ENCODE data around the gene RAB3A.

RAB3A gene

GRCh38 chr19:18227781-18228271, 24.0 kb upstream of the RAB3A start:
- Mint-ChIP-seq H3K36me3 (ENCODE audit: low read depth) (no peaks in the 10 kb centered on the region), H3K27me3 (peaks cover 80% of the 10 kb centered on the region), H3K9me3 (no peaks in the 10 kb centered on the region), H3K4me3 (no peak overlapping the region), H3K27ac (no peak overlapping the region), H3K4me1 (ENCODE audit: low read depth) (peaks cover 24% of the 10 kb centered on the region)
- no peak for DNase-seq

GRCh38 chr19:18226956-18227780, 23.3 kb upstream of the RAB3A start:
- H3K27ac Mint-ChIP-seq = no peak overlapping the region
- H3K27me3 Mint-ChIP-seq = peaks cover 79% of the 10 kb centered on the region
- peaks cover 20% of the 10 kb centered on the region for H3K4me1 Mint-ChIP-seq (ENCODE audit: low read depth)
- H3K36me3 Mint-ChIP-seq (ENCODE audit: low read depth) = no peaks in the 10 kb centered on the region
- no peak for DNase-seq
- H3K9me3 Mint-ChIP-seq = no peaks in the 10 kb centered on the region
- H3K4me3 Mint-ChIP-seq = no peak overlapping the region

DNA sequence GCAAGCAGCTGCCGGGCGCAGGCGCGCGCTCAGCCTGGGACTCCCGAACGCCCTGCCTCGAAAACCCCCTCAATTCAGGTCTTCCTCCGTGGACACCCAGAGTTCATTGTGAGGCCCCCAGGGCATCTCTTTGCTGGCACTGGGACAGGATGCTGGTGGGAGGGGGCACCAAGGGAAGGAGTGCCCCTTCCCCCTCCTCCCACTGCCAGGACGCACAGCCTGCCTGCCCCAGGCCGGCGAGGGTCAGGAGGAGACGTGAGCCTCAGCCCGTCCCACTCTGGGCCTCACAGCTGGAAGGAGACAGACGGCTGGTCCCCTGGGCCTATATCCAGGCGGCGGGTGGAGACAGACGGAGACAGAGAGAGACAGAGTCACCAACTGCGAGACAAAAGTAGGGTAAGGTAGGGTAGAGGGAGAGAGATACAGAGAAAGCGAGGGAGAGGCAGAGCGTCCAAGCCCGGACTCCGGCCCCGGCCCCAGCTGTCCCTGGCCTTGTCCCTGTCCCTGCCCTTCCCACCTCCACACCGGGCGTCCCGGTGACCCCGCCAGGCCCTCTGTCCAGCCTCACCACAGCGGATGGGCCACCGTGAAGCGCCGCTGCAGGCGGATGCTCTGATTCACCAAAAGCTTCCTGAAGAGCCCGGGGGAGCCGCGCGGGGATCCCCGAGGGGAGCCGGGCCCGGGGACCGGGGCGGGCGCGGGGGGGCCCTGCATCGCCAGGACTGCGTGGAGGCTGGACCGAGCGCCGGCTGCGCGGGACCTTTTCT, 22.0 kb upstream of the RAB3A start, which contains the start of gene PDE4C:
TSS of gene PDE4C (minus strand) at position 737 of the 767 bp plus-strand sequence. CDS start at position 714, 23 bp downstream.
- no peak within 1 kb of the TSS for H3K27ac Mint-ChIP-seq
- H3K36me3 Mint-ChIP-seq (ENCODE audit: low read depth) = no peaks in the 10 kb centered on the region
- H3K4me3 Mint-ChIP-seq = peak within 1 kb of the TSS; percentile 74
- H3K27me3 Mint-ChIP-seq = peaks cover 80% of the 10 kb centered on the region
- H3K4me1 Mint-ChIP-seq (ENCODE audit: low read depth) = peaks cover 23% of the 10 kb centered on the region
- H3K9me3 Mint-ChIP-seq = no peaks in the 10 kb centered on the region
- no peak for DNase-seq

GRCh38 chr19:18225355-18225701, 21.5 kb upstream of the RAB3A start:
- Mint-ChIP-seq H3K4me1 (ENCODE audit: low read depth) (peaks cover 23% of the 10 kb centered on the region), H3K27me3 (peaks cover 74% of the 10 kb centered on the region), H3K36me3 (ENCODE audit: low read depth) (no peaks in the 10 kb centered on the region), H3K4me3 (peak overlapping the region; percentile 74), H3K9me3 (no peaks in the 10 kb centered on the region), H3K27ac (no peak overlapping the region)
- no peak for DNase-seq

DNA sequence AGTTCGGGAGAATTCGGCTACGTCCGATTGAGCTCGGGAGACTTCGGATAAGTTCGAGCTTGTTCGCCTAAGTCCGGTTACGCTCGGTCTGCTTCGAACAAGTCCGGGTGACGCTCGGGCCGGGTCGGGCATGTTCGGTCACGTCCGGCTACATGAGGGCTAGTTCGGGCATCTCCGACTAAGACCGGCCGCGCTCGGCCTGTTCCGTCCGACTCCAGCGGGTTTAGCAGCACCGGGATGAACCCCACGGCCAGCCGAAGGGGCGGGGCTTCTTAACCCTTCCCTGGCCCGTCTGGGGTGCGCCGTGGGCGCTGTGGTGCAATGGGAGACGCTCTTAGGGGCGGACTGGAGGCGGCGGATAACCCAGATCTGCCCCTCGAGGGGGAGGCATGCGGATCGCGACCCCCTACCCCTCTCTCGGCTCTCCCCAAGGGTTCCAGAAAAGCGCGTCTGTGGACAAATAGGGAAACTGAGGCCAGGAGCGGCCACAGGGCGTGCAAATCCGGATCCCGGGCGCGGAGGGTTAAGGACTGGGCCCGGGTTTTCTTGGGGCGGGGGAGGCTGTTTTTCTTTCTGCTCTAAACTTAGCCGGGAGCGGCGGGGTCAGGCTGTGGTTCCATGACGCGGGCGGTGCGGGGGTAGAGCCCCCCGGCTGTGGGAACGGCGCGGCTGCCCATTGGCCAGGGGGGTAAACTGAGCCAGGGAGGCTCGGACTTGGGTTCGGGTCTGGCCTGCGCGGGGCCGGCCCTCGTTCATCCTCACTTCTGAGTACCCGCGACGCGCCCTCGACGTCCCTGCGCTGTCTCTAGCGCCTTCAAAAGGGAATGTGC, 20.9 kb upstream of the RAB3A start:
- Mint-ChIP-seq H3K9me3 (no peaks in the 10 kb centered on the region), H3K27me3 (peaks cover 71% of the 10 kb centered on the region), H3K36me3 (ENCODE audit: low read depth) (no peaks in the 10 kb centered on the region), H3K27ac (peak overlapping the region; percentile 70), H3K4me3 (peak overlapping the region; percentile 74), H3K4me1 (ENCODE audit: low read depth) (peaks cover 23% of the 10 kb centered on the region)
- peak; percentile 93 for DNase-seq

- Mint-ChIP-seq H3K9me3 (no peaks in the 10 kb centered on the region), H3K36me3 (ENCODE audit: low read depth) (no peaks in the 10 kb centered on the region), H3K4me3 (peak overlapping the region; percentile 74), H3K27ac (peak overlapping the region; percentile 70), H3K4me1 (ENCODE audit: low read depth) (peaks cover 23% of the 10 kb centered on the region), H3K27me3 (peaks cover 65% of the 10 kb centered on the region)
- DNase-seq = peak; percentile 67
Observed at GRCh38 chr19:18223860-18224524, 20.1 kb upstream of the RAB3A start.

DNA sequence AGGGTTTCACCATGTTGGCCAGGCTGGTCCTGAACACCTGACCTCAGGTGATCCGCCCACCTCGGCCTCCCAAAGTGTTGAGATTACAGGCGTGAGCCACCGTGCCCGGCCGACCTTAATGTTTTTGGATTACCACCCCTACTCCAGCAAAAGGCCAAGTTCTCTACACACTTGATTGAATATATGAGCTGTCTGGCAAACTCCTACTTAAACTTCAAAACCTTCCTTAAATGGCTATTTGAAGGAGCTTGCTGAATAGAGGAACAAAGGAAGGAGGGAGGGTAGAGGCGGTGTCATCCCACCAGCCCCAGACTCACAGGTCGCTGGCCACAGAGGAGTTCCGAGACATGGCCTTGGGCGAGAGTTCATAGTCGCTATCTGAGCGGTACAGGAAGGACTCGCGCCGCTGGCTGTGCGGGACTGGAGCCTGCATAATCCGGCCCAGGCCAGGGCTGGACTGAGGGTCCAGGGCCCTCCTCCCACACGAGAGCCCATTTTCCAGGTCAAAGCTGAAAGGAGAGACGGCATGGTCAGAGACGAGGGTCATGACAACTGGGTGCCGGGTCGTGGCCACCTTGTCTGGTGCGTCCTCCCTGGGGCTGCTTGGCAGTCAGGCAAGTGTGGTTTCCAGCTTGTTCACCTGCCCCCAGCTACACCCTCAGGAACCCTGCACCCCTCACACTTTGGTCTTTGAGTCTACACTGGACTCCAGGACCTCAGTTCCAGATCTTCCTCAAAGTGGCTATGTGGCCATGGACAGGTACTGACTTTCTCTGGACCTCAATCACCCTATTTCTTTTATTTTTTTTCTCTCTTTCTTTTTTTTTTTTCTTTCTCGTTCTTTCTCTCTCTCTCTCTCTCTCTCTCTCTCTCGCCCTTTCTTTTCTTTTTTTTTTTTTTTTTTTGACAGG, 18.2 kb upstream of the RAB3A start:
- Mint-ChIP-seq H3K36me3 (ENCODE audit: low read depth) (no peaks in the 10 kb centered on the region), H3K27me3 (peaks cover 52% of the 10 kb centered on the region)

DNA sequence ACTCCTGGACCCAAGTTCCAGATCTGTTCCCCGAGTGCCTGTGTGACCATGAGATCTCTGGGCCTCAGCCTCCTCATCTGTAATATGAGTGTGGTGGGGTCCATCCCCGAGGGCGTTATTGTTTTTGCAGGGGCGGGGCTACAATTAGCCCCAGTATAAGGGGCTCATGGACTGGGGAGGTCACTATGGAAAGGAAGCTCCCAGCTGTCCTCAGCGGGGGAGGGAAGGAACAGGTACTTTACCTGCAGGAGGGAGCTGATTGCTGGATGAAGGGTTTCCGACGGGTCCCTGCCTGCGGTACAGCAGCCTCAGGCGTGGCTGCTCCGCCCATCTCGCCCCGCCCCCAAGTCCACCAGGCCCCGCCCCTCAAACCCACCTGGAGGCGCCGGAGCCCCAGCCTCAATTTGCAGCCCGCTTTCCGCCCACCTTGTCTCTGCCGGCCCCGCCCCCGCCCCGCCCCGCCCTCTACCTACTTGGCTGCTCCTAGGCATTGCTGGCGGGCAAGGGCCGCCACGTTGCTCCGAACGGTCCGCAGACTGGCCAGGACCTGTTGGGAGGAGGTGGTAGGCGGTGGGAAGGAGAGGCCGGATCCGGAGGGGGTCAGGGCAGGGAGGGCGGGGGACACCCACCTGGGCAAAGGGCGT, 16.9 kb upstream of the RAB3A start:
- H3K4me3 Mint-ChIP-seq = no peak overlapping the region
- H3K27me3 Mint-ChIP-seq = peaks cover 42% of the 10 kb centered on the region
- no peaks in the 10 kb centered on the region for H3K36me3 Mint-ChIP-seq (ENCODE audit: low read depth)
- peaks cover 21% of the 10 kb centered on the region for H3K4me1 Mint-ChIP-seq (ENCODE audit: low read depth)
- no peak overlapping the region for H3K27ac Mint-ChIP-seq
- no peak for DNase-seq
- no peaks in the 10 kb centered on the region for H3K9me3 Mint-ChIP-seq

More for the DNA sequence above, 18.2 kb upstream of the RAB3A start:
- no peak overlapping the region for H3K27ac Mint-ChIP-seq
- H3K4me1 Mint-ChIP-seq (ENCODE audit: low read depth) = peaks cover 23% of the 10 kb centered on the region
- H3K4me3 Mint-ChIP-seq = no peak overlapping the region
- no peaks in the 10 kb centered on the region for H3K9me3 Mint-ChIP-seq
- DNase-seq = no peak

- Mint-ChIP-seq H3K27ac (no peak overlapping the region), H3K36me3 (ENCODE audit: low read depth) (no peaks in the 10 kb centered on the region), H3K27me3 (peaks cover 35% of the 10 kb centered on the region), H3K4me1 (ENCODE audit: low read depth) (peaks cover 16% of the 10 kb centered on the region), H3K4me3 (no peak overlapping the region), H3K9me3 (no peaks in the 10 kb centered on the region)
- DNase-seq = no peak
Observed at GRCh38 chr19:18219911-18220631, 16.2 kb upstream of the RAB3A start.

DNA sequence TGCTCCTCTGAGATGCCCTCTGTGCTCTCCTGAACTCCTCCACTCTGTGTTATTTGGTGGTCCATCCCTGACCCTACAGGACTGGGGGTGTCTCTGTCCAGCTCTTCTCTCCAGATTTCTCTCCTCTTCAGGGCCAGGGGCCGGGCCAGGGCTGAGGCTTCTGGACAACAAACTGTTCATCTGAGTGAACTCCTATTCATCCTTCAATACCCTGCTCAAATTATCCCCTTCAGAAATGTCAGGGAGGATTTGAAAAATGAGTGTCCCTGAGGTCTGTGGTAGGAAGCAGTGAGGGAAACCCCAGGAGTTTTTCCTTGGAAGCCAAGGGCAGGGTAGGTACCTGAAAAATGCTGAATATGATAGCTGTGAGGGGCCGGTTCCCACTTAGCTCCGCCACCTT, 14.8 kb upstream of the RAB3A start:
- Mint-ChIP-seq H3K9me3 (no peaks in the 10 kb centered on the region), H3K27me3 (peaks cover 22% of the 10 kb centered on the region), H3K36me3 (ENCODE audit: low read depth) (no peaks in the 10 kb centered on the region), H3K4me3 (no peak overlapping the region), H3K27ac (no peak overlapping the region), H3K4me1 (ENCODE audit: low read depth) (peaks cover 11% of the 10 kb centered on the region)
- DNase-seq = no peak

DNA sequence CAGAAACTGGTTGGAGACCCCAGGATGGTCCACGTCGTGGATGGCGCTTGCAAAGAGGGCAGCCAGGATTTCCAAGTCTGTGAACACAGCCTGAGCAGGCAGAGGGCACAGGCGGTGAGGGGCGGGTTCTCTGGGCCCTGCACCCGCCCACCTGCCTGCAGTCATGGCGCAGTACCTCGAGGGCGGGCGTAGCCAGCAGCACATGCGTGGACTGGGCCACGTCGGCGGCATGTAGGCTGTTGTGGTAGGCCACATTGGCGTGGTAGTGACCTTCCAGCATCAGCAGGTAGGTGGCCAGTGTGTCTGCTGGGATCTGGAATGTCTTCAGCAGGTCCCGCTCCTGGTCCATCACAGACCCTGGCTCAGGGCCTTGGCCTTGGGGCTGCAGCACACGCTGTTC, 14.3 kb upstream of the RAB3A start:
- H3K4me1 Mint-ChIP-seq (ENCODE audit: low read depth) = peaks cover 11% of the 10 kb centered on the region
- peaks cover 19% of the 10 kb centered on the region for H3K27me3 Mint-ChIP-seq
- H3K4me3 Mint-ChIP-seq = no peak overlapping the region
- DNase-seq = no peak
- no peak overlapping the region for H3K27ac Mint-ChIP-seq
- H3K36me3 Mint-ChIP-seq (ENCODE audit: low read depth) = no peaks in the 10 kb centered on the region
- no peaks in the 10 kb centered on the region for H3K9me3 Mint-ChIP-seq

DNA sequence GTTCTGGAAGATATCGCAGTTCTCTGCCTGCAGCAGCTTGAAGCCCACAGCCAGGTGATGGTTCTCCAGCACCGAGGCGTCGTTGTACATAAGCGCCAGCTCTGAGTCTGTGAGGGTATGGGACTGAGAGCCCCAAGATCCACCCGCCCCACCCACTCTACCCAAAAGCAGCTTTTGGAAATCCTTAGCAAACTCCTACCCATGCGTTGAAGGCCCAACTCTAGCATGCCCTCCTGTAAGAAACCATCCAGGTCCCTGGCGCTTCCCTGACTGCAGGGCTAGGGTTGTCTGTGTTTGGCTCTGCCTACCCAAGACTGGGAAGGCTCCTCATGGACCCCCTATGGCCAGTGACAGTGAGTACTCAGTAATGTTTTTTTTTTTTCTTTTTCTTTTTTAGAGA, 12.9 kb upstream of the RAB3A start:
- H3K4me3 Mint-ChIP-seq = no peak overlapping the region
- no peak overlapping the region for H3K27ac Mint-ChIP-seq
- no peaks in the 10 kb centered on the region for H3K9me3 Mint-ChIP-seq
- no peaks in the 10 kb centered on the region for H3K36me3 Mint-ChIP-seq (ENCODE audit: low read depth)
- DNase-seq = no peak
- H3K27me3 Mint-ChIP-seq = peaks cover 10% of the 10 kb centered on the region
- peaks cover 11% of the 10 kb centered on the region for H3K4me1 Mint-ChIP-seq (ENCODE audit: low read depth)
